Spleen (tissue), 11 donors: ENCODE data around the gene CIP2A. TPM values are rescaled to one million over a fixed set of nuclear protein-coding genes. Genes with fewer than 3 reads are reported as not detected.

Experiments used
- DNase-seq: peaks from one replicate; pipeline ENCODE4 v3.0.0-alpha.2; 2020
- H3K27ac ChIP-seq, 8 donors: fragments of 200-600 bp; sonication (generic) in 7 of 8; 1 replicate in 4 of 8; 2 replicates in 4 of 8; pipeline versions ENCODE4 v1.5.0 to v1.8.0; 2016 to 2021; ENCODE audit warnings: inconsistent platforms in 4 of 8, mild to moderate bottlenecking in 4 of 8, moderate library complexity in 1 of 8
- H3K27me3 ChIP-seq, 7 donors: fragments of 200-600 bp; sonication (generic) in 6 of 7; replicated peaks in 1 of 7; 1 replicate in 4 of 7; 2 replicates in 3 of 7; pipeline versions ENCODE4 v1.5.0 to v1.8.0; 2016 to 2021; ENCODE audit warnings: inconsistent platforms in 3 of 7, mild to moderate bottlenecking in 1 of 7
- H3K36me3 ChIP-seq, 6 donors: fragments of 200-600 bp; sonication (generic) in 5 of 6; 1 replicate in 4 of 6; 2 replicates in 2 of 6; pipeline versions ENCODE4 v1.5.0 to v1.8.0; 2016 to 2021; ENCODE audit warnings: inconsistent platforms in 2 of 6
- H3K4me1 ChIP-seq, 6 donors: fragments of 200-600 bp; sonication (generic) in 5 of 6; 1 replicate in 3 of 6; 2 replicates in 3 of 6; pipeline versions ENCODE4 v1.5.0 to v1.8.0; 2016 to 2021; ENCODE audit warnings: inconsistent platforms in 3 of 6
- H3K4me3 ChIP-seq, 8 donors: fragments of 200-600 bp; sonication (generic) in 7 of 8; 1 replicate in 4 of 8; 2 replicates in 4 of 8; pipeline versions ENCODE4 v1.5.0 to v1.8.0; 2016 to 2021; ENCODE audit warnings: inconsistent platforms in 4 of 8, mild to moderate bottlenecking in 4 of 8, moderate library complexity in 2 of 8
- H3K9me3 ChIP-seq, 8 donors: fragments of 200-600 bp; sonication (generic) in 7 of 8; 1 replicate in 4 of 8; 2 replicates in 4 of 8; pipeline versions ENCODE4 v1.5.0 to v1.8.0; 2016 to 2021; ENCODE audit warnings: inconsistent platforms in 4 of 8
- CTCF ChIP-seq, 11 experiments: fragments of 200-600 bp in 7 of 11; fragments of 450-650 bp in 4 of 11; sonication (generic) in 4 of 11; IDR thresholded peaks in 8 of 11; conservative IDR thresholded peaks in 3 of 11; 1 replicate in 7 of 11; 2 replicates in 4 of 11; pipeline versions ENCODE4 v1.4.0 to v1.8.0; 2016 to 2021; ENCODE audit warnings: antibody characterized with exemption in 11 of 11, inconsistent platforms in 4 of 11, mild to moderate bottlenecking in 1 of 11
- POLR2A ChIP-seq, 3 donors: fragments of 450-650 bp; IDR thresholded peaks; one replicate each; pipeline ENCODE4 v1.5.1; 2017; ENCODE audit warnings: antibody characterized with exemption in 3 of 3, mild to moderate bottlenecking in 1 of 3
- POLR2AphosphoS5 ChIP-seq, 3 donors: sonication (generic); formaldehyde crosslinking; IDR thresholded peaks; one replicate each; pipeline ENCODE4 v1.5.1; 2017; ENCODE audit warnings: antibody characterized with exemption in 3 of 3
- WGBS, 5 donors: extraction: QIAGEN DNeasy Blood & Tissue Kit in 3 of 5; methylation state at CpG; one replicate each; pipeline versions ENCODE4 v1.1.5 to v1.1.7; 2013 to 2018; 5-methylcytosine and 5-hydroxymethylcytosine counted together
- intact Hi-C: fragments of 100-400 bp; cut with DNase I; formaldehyde crosslinking; loops from one replicate; pipeline ENCODE4 v1.15.0; 2023; ENCODE audit warnings: low total_unique reads
- polyA plus RNA-seq, 3 donors: library from polyadenylated mRNA; stranded (reverse); fragments of 200-250 nt; gene quantifications; one replicate each; pipeline ENCODE4 v1.2.1, GENCODE V29; 2013
- total RNA-seq, 7 donors: library from RNA; depleted of rRNA in 3 of 7; stranded (reverse); fragments of >200 nt in 3 of 7; fragmentation: NEBNext Ultra II Directional in 4 of 7; extraction: Animal tissue kit (Norgen Biotek cat#: 25700) in 4 of 7; gene quantifications; one replicate each; pipeline versions ENCODE4 v1.1.0 to v1.2.1, GENCODE V29; 2016 to 2021
- donor health status: healthy with polysubstance abuse.
- donor health status: DM: no; HTN: no; CAD: no; lungs with moderate emphysema.
- donor health status: DM: no; HTN: no; CAD: no.
- donor health status: Bipolar disorder and iron deficiency.
- donor health status: healthy.
- donor health status: DM: no; HTN: no; CAD: no.
- donor health status: DM: yes; HTN: yes; CAD: no.

The CIP2A gene
- total and polyA plus RNA-seq, 10 donors, result 2.2 to 15.7 (median 8.1) TPM

GRCh38 chr3:108516881-108517280 lies 72.4 kb downstream of the CIP2A start:
- no peak for DNase-seq
- no peaks in the 10 kb centered on the region for H3K27me3 ChIP-seq
- H3K36me3 ChIP-seq, result no peaks in the 10 kb centered on the region
- H3K4me3 ChIP-seq, result no peak overlapping the region
- no peaks in the 10 kb centered on the region for H3K9me3 ChIP-seq
- H3K4me1 ChIP-seq, result no peaks in the 10 kb centered on the region
- WGBS, 5 donors, result 79 to 97% (median 89%) methylated on average over 2 of the region's 2 CpGs
- no peak overlapping the region for H3K27ac ChIP-seq
- intact Hi-C loops, result no loop called here
- TF ChIP-seq POLR2AphosphoS5 (IDR thresholded peaks at IDR 0.05), result no peak
- no peak for TF ChIP-seq POLR2A (IDR thresholded peaks at IDR 0.05)
- no peak for TF ChIP-seq CTCF (IDR thresholded peaks at IDR 0.05 in 8 of 11, conservative IDR thresholded peaks at IDR 0.05 in 3 of 11)

- Histone ChIP-seq H3K27me3 (no peaks in the 10 kb centered on the region), H3K36me3 (no peaks in the 10 kb centered on the region), H3K4me3 (no peak overlapping the region), H3K4me1 (no peaks in the 10 kb centered on the region), H3K27ac (no peak overlapping the region), H3K9me3 (no peaks in the 10 kb centered on the region)
- TF ChIP-seq CTCF (IDR thresholded peaks at IDR 0.05 in 8 of 11, conservative IDR thresholded peaks at IDR 0.05 in 3 of 11), result no peak
- TF ChIP-seq POLR2A (IDR thresholded peaks at IDR 0.05), result no peak
- no peak for TF ChIP-seq POLR2AphosphoS5 (IDR thresholded peaks at IDR 0.05)
- no peak for DNase-seq
- intact Hi-C loops, result no loop called here
- WGBS, 5 donors, result 69 to 87% (median 80%) methylated on average over 3 of the region's 3 CpGs
Measured at GRCh38 chr3:108513961-108514360, 75.3 kb downstream of the CIP2A start.

- Histone ChIP-seq H3K36me3 (no peaks in the 10 kb centered on the region), H3K27ac (no peak overlapping the region), H3K9me3 (no peaks in the 10 kb centered on the region), H3K4me3 (no peak overlapping the region), H3K4me1 (no peaks in the 10 kb centered on the region), H3K27me3 (no peaks in the 10 kb centered on the region)
- 78 to 95% (median 85%) methylated on average over 2 of the region's 2 CpGs for WGBS, 5 donors
- no peak for DNase-seq
- no peak for TF ChIP-seq POLR2AphosphoS5 (IDR thresholded peaks at IDR 0.05)
- TF ChIP-seq POLR2A (IDR thresholded peaks at IDR 0.05), result no peak
- TF ChIP-seq CTCF (IDR thresholded peaks at IDR 0.05 in 8 of 11, conservative IDR thresholded peaks at IDR 0.05 in 3 of 11), result no peak
- intact Hi-C loops, result no loop called here
Measured at GRCh38 chr3:108512671-108513070, 76.6 kb downstream of the CIP2A start.

GRCh38 chr3:108511490-108511889 lies 77.7 kb downstream of the CIP2A start:
- Histone ChIP-seq H3K4me3 (no peak overlapping the region), H3K9me3 (no peaks in the 10 kb centered on the region), H3K36me3 (no peaks in the 10 kb centered on the region), H3K27ac (no peak overlapping the region), H3K27me3 (no peaks in the 10 kb centered on the region), H3K4me1 (no peaks in the 10 kb centered on the region)
- intact Hi-C loops, result no loop called here
- DNase-seq, result no peak
- no peak for TF ChIP-seq CTCF (IDR thresholded peaks at IDR 0.05 in 8 of 11, conservative IDR thresholded peaks at IDR 0.05 in 3 of 11)
- TF ChIP-seq POLR2A (IDR thresholded peaks at IDR 0.05), result no peak
- no peak for TF ChIP-seq POLR2AphosphoS5 (IDR thresholded peaks at IDR 0.05)
